Testis (tissue), 3 donors: ENCODE results near the gene UBE2G1. TPM values are rescaled to one million over a fixed set of nuclear protein-coding genes. Genes with fewer than 3 reads are reported as not detected.
"Not testable (repeated sequence)": the region's sequence is repeated elsewhere in the genome, so short reads cannot be mapped to it uniquely, and the experiment has no call there.

Experiments used
- DNase-seq: peaks from one replicate; pipeline ENCODE4 v3.0.0-alpha.2; 2019
- H3K27ac ChIP-seq, 2 donors: fragments of 200-600 bp; sonication (generic); one replicate each; pipeline ENCODE4 v1.5.1; 2019
- H3K27me3 ChIP-seq: fragments of 200-600 bp; sonication (generic); one replicate; pipeline ENCODE4 v1.5.1; 2019
- H3K36me3 ChIP-seq: fragments of 200-600 bp; sonication (generic); one replicate; pipeline ENCODE4 v1.5.1; 2017; ENCODE audit warnings: low read depth; ENCODE audit errors: missing control alignments
- H3K4me1 ChIP-seq: fragments of 200-600 bp; sonication (generic); one replicate; pipeline ENCODE4 v1.5.1; 2019
- H3K4me3 ChIP-seq, 2 donors: fragments of 200-600 bp; sonication (generic); one replicate each; pipeline ENCODE4 v1.5.1; 2017 to 2019
- H3K9me3 ChIP-seq: fragments of 200-600 bp; sonication (generic); one replicate; pipeline ENCODE4 v1.5.1; 2017
- CTCF ChIP-seq, 3 experiments: fragments of 450-650 bp in 2 of 3; fragments of 200-600 bp in 1 of 3; sonication (generic) in 1 of 3; IDR thresholded peaks; one replicate each; pipeline ENCODE4 v1.5.1; 2016 to 2019; ENCODE audit warnings: antibody characterized with exemption in 3 of 3, mild to moderate bottlenecking in 2 of 3, moderate library complexity in 1 of 3
- POLR2A ChIP-seq: fragments of 450-650 bp; IDR thresholded peaks from one replicate; pipeline ENCODE4 v1.6.1; 2017; ENCODE audit warnings: antibody characterized with exemption, mild to moderate bottlenecking, moderate library complexity
- WGBS, 2 donors: methylation state at CpG; one replicate each; pipeline ENCODE4 v1.1.5; 2018; 5-methylcytosine and 5-hydroxymethylcytosine counted together
- intact Hi-C: fragments of 100-400 bp; cut with DNase I; formaldehyde crosslinking; loops from one replicate; pipeline ENCODE4 v1.15.1; 2023; ENCODE audit warnings: low total_unique reads
- polyA plus RNA-seq: library from polyadenylated mRNA; stranded (reverse); fragments of 350-450 nt; fragmentation: Illumina TruSeq; extraction: RNeasy Lipid Tissue Mini Kit (QIAGEN cat#74804); gene quantifications from one replicate; pipeline ENCODE4 v1.2.3, GENCODE V29; 2014; ENCODE audit warnings: low read depth, low replicate concordance; ENCODE audit not compliant: insufficient read depth
- total RNA-seq, 2 donors: library from RNA; depleted of rRNA; stranded (reverse); fragments of >200 nt; gene quantifications; one replicate each; pipeline ENCODE4 v1.2.3, GENCODE V29; 2016

UBE2G1 gene
- total and polyA plus RNA-seq, 3 donors from 2014 or later: 50.1 to 66.1 (median 60.7) TPM

DNA sequence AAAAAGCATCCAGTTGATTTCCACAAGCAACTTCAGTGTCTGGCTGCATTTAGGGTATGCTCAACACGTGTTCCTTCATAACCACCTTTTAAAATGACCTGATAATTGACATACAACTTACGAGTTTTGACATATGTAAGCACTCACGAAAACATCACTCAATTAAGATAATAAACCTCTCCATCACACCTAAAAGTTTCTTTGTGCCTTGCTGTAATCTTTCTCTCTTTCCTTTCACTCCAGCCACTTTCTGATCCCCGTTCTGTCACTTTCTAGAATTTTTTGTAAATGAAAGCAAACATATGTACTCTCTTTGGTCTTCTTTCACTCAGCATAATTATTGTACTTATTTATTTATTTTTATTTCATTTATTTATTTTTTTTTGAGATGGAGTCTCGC, 20.7 kb upstream of the UBE2G1 start:
- H3K4me1 ChIP-seq: no peaks in the 10 kb centered on the region
- whole genome bisulfite sequencing, 2 donors: 92 to 95% methylated on average over 5 of the region's 5 CpGs
- no peaks in the 10 kb centered on the region for H3K9me3 ChIP-seq
- H3K36me3 ChIP-seq: no peaks in the 10 kb centered on the region
- H3K4me3 ChIP-seq: no peak overlapping the region
- H3K27ac ChIP-seq: no peak overlapping the region
- no peaks in the 10 kb centered on the region for H3K27me3 ChIP-seq
- no peak for DNase-seq
- intact Hi-C loops: no loop called here
- TF ChIP-seq CTCF (IDR thresholded peaks at IDR 0.05) (no peak), POLR2A (no peak)

DNA sequence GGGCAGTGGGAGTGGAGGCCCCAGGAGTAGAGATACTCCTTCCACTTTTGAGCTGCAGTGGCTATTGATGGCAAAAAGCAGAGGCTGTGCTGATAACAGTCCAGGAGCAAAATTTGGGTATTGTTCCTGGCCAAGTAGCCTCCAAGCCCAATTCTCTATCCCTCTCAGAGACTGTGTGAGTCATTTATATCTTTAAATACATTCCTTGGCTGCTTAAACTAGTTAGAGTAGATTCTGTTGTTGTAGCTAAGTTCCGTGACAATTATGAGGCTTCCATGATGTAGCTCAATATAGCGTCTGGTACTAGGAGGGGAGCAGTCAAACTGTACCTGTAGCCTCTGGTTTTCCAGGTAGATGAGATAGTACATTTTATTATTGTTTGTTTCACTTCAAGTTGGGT, 19.9 kb upstream of the UBE2G1 start:
- Histone ChIP-seq H3K4me1 (no peaks in the 10 kb centered on the region), H3K36me3 (no peaks in the 10 kb centered on the region), H3K4me3 (no peak overlapping the region), H3K27ac (no peak overlapping the region), H3K9me3 (no peaks in the 10 kb centered on the region), H3K27me3 (no peaks in the 10 kb centered on the region)
- intact Hi-C loops: no loop called here
- TF ChIP-seq CTCF (IDR thresholded peaks at IDR 0.05) (no peak), POLR2A (no peak)
- 76 to 92% methylated on average over 2 of the region's 2 CpGs for WGBS, 2 donors
- no peak for DNase-seq

DNA sequence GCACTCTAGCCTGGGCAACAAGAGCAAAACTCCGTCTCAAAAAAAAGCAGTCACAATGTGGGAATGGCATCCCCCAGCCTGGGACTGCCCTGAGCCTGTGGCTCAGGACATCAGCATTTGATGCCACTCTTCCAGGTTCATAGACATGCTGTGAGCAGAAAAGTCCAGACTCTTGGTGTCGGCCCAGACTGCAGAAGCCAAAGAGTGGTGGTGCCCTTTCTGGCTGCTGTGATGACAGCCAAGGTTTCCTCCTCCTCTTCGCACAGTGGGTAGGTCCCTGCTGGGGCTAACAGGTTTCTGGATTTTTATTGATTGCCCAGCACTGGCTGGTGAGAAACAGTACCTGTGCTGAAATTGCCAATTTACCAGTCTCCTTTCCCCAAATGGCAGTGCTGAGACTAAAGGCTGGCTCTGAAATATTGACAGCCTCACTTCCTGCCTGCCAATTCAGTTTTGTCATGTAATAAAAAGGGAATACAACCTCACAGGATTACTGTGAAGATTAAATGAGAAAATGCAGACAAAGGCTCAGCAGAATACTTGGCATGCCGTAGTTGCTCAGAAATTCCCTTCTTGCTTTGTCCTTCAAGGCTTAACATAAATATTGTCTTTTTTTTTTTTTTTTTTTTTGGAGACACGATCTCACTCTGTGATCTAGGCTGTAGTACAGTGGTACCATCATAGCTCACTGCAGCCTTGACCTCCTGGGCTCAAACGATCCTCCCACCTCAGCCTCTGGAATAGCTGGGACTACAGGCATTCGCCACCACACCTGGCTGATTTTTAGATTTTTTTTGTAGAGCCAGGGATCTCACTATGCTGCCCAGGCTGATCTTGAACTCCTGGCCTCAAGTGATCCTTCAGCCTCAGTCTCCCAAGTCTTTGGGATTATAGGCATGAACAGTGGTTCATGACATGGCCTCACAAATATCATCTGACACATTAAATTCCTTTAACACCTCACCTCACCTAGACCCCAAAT, 15.5 kb upstream of the UBE2G1 start:
- WGBS, 2 donors: 74 to 75% methylated on average over 7 of the region's 7 CpGs
- H3K4me3 ChIP-seq: no peak overlapping the region
- no peaks in the 10 kb centered on the region for H3K4me1 ChIP-seq
- no peak overlapping the region for H3K27ac ChIP-seq
- H3K36me3 ChIP-seq: no peaks in the 10 kb centered on the region
- no peaks in the 10 kb centered on the region for H3K9me3 ChIP-seq
- no peak for DNase-seq
- H3K27me3 ChIP-seq: no peaks in the 10 kb centered on the region
- intact Hi-C loops: no loop called here
- TF ChIP-seq POLR2A (no peak), CTCF (IDR thresholded peaks at IDR 0.05) (no peak)

DNA sequence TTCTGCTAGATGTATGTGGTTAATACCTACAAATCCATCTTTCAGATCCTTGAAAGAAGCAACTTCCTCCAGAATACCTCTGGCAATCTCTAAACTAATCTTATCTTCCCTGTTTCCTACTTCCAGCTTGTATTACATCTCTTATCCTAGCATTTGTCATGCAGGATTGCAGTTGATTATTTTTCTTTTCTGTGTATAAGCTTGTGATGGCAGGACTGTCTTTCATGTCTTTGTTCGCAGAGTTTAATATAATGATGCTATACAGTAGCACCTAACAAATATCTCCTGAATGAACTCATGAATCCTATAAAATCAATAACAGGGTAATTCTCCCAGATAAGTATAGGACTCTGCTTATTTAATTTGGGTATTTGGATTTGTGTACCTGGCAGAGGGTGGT, 12.2 kb upstream of the UBE2G1 start:
- DNase-seq: no peak
- TF ChIP-seq POLR2A: no peak
- no peak for TF ChIP-seq CTCF (IDR thresholded peaks at IDR 0.05)
- Histone ChIP-seq H3K4me3 (no peak overlapping the region), H3K4me1 (no peaks in the 10 kb centered on the region), H3K9me3 (no peaks in the 10 kb centered on the region), H3K27ac (no peak overlapping the region), H3K36me3 (no peaks in the 10 kb centered on the region), H3K27me3 (no peaks in the 10 kb centered on the region)
- intact Hi-C loops: no loop called here
- 98 to 100% methylated on average over 1 of the region's 1 CpG for WGBS, 2 donors

DNA sequence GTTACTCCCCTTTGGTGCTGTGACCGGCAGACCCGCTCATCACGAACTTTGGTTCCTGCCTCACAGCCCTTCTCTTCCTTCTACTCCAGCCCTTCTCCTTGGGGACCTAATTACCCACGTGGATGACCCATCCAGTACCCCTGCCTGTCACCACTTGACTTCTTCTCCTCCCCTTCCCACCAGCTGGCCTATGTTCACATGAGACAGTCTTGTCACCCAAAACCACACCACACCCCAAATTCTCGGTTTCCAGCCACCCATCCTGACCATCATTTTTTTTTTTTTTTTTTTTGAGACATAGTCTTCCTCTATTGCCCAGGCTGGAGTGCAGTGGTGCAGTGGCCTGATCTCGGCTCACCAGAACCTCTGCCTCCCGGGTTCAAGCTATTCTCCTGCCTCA, 10.8 kb upstream of the UBE2G1 start:
- H3K9me3 ChIP-seq, DNase-seq, H3K36me3 ChIP-seq, intact Hi-C loops, H3K4me1 ChIP-seq, H3K4me3 ChIP-seq, H3K27me3 ChIP-seq, H3K27ac ChIP-seq: not testable (repeated sequence)
- WGBS, 2 donors: 80 to 87% methylated on average over 7 of the region's 7 CpGs

DNA sequence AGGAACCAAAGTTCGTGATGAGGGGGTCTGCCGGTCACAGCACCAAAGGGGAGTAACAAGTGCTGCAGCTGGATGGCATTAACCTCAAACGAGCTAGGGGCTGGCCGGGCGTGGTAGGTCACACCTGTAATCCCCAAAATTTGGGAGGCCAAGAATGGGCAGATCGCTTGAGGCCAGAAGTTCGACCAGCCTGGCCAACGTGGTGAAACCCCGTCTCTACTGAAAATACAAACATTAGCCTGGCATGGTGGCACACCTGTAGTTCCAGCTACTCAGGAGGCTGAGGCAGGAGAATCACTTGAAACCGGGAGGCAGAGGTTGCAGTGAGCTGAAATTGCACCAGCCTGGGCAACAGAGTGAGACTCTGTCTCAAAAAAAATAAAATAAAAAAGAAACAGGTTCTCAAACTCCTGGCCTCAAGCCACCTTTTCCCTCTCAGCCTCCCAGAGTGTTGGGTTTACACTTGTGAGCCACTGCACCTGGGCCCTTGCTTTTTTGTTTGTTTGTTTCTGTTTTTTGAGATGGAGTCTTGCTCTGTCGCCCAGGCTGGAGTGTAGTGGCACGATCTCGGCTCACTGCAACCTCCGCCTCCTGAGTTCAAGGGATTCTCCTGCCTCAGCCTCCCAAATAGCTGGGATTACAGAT, 9.4 kb upstream of the UBE2G1 start:
- H3K27ac ChIP-seq, H3K4me3 ChIP-seq, H3K36me3 ChIP-seq, H3K9me3 ChIP-seq, intact Hi-C loops, DNase-seq, H3K4me1 ChIP-seq, H3K27me3 ChIP-seq: not testable (repeated sequence)
- WGBS, 2 donors: 81 to 87% methylated on average over 12 to 14 of the region's 14 CpGs
